Fibroblast of lung (primary cell): Measurements from ENCODE around the gene COL11A2. TPM values are rescaled to one million over a fixed set of nuclear protein-coding genes. Genes with fewer than 3 reads are reported as not detected.

Experiments used
- DNase-seq, 2 donors: peaks; one replicate each; pipeline versions ENCODE4 v3.0.0 to v3.0.0-alpha.2; 2010; ENCODE audit warnings: low read depth in 2 of 2
- H2AFZ ChIP-seq: 2 replicates; pipeline ENCODE4 v1.5.1; 2012; ENCODE audit warnings: low read length, control low read depth, inconsistent platforms
- H3K27ac ChIP-seq: 2 replicates; pipeline ENCODE4 v1.5.1; 2011; ENCODE audit warnings: low read length, control low read depth; ENCODE audit not compliant: insufficient read depth
- H3K27me3 ChIP-seq: 2 replicates; pipeline ENCODE4 v1.5.1; 2011; ENCODE audit warnings: mild to moderate bottlenecking, low read length; ENCODE audit not compliant: control insufficient read depth, insufficient read depth
- H3K36me3 ChIP-seq: 2 replicates; pipeline ENCODE4 v1.5.1; 2011; ENCODE audit warnings: low read length; ENCODE audit not compliant: control insufficient read depth, insufficient read depth
- H3K4me1 ChIP-seq: 2 replicates; pipeline ENCODE4 v1.5.1; 2011; ENCODE audit warnings: low read length; ENCODE audit not compliant: control insufficient read depth, insufficient read depth; ENCODE audit errors: extremely low read depth
- H3K4me2 ChIP-seq: 2 replicates; pipeline ENCODE4 v1.5.1; 2011; ENCODE audit warnings: low read length, control low read depth; ENCODE audit not compliant: insufficient read depth; ENCODE audit errors: extremely low read depth
- H3K4me3 ChIP-seq, 4 experiments: fragments of 200-600 bp in 1 of 4; sonication (generic) in 1 of 4; replicated peaks in 1 of 4; 2 replicates each; pipeline ENCODE4 v1.5.1; 2011 to 2016; ENCODE audit warnings: low read length in 4 of 4, low read depth in 3 of 4, mild to moderate bottlenecking in 3 of 4, control low read depth in 2 of 4, inconsistent platforms in 1 of 4, mixed read lengths in 1 of 4; ENCODE audit not compliant: insufficient read depth in 1 of 4; ENCODE audit errors: control extremely low read depth in 1 of 4
- H3K79me2 ChIP-seq: 2 replicates; pipeline ENCODE4 v1.5.1; 2012; ENCODE audit warnings: mild to moderate bottlenecking, low read length, inconsistent platforms; ENCODE audit not compliant: control insufficient read depth, insufficient read depth
- H3K9ac ChIP-seq: 2 replicates; pipeline ENCODE4 v1.5.1; 2011; ENCODE audit warnings: mild to moderate bottlenecking, low read length, control low read depth; ENCODE audit not compliant: insufficient read depth
- H3K9me3 ChIP-seq: 2 replicates; pipeline ENCODE4 v1.5.1; 2012; ENCODE audit warnings: low read depth, low read length; ENCODE audit not compliant: control insufficient read depth, insufficient read depth
- H4K20me1 ChIP-seq: 2 replicates; pipeline ENCODE4 v1.5.1; 2011; ENCODE audit warnings: low read length; ENCODE audit not compliant: control insufficient read depth, insufficient read depth; ENCODE audit errors: extremely low read depth
- EZH2 ChIP-seq: IDR thresholded peaks from 2 replicates; pipeline ENCODE4 v1.5.1; 2012; ENCODE audit warnings: low read length, control low read depth, mild to moderate bottlenecking; ENCODE audit errors: missing control alignments
- polyA plus RNA-seq, 2 donors: library from polyadenylated mRNA; depleted of rRNA in 1 of 2; stranded (reverse) in 1 of 2; unstranded in 1 of 2; fragments of >200 nt; gene quantifications; 2 replicates each; pipeline ENCODE4 v1.2.1, GENCODE V29; 2011 to 2012; ENCODE audit warnings: missing spikeins in 1 of 2
- total RNA-seq: library from RNA; depleted of rRNA; stranded (reverse); fragments of >200 nt; gene quantifications from 2 replicates; pipeline ENCODE4 v1.2.1, GENCODE V29; 2014
- TF ChIP-seq, protein P1 (sequence below), 2 donors: IDR thresholded peaks in 1 of 2; conservative IDR thresholded peaks in 1 of 2; 1 replicate in 1 of 2; 2 replicates in 1 of 2; pipeline ENCODE4 v1.5.1; 2011 to 2012; ENCODE audit warnings: low read length in 2 of 2, control low read depth in 1 of 2, inconsistent platforms in 1 of 2, low read depth in 1 of 2, mild to moderate bottlenecking in 1 of 2

The COL11A2 gene
- total and polyA plus RNA-seq, 2 donors (not counting 1 experiment from before 2014, with no cell fraction given): 0.17 TPM

- Histone ChIP-seq H3K79me2 (no peaks in the 10 kb centered on the region), H3K27ac (no peak overlapping the region), H3K27me3 (peaks cover 23% of the 10 kb centered on the region), H3K9me3 (no peaks in the 10 kb centered on the region), H3K4me3 (peak overlapping the region in 2 of 4 experiments; percentile 35 to 37), H3K4me2 (peak overlapping the region; percentile 8), H3K9ac (no peak overlapping the region), H2AFZ (no peak overlapping the region), H3K36me3 (peaks cover 13% of the 10 kb centered on the region), H3K4me1 (no peaks in the 10 kb centered on the region), H4K20me1 (no peaks in the 10 kb centered on the region)
- DNase-seq: peak in 1 of 2 donors; percentile 23
- TF ChIP-seq, protein P1, sequence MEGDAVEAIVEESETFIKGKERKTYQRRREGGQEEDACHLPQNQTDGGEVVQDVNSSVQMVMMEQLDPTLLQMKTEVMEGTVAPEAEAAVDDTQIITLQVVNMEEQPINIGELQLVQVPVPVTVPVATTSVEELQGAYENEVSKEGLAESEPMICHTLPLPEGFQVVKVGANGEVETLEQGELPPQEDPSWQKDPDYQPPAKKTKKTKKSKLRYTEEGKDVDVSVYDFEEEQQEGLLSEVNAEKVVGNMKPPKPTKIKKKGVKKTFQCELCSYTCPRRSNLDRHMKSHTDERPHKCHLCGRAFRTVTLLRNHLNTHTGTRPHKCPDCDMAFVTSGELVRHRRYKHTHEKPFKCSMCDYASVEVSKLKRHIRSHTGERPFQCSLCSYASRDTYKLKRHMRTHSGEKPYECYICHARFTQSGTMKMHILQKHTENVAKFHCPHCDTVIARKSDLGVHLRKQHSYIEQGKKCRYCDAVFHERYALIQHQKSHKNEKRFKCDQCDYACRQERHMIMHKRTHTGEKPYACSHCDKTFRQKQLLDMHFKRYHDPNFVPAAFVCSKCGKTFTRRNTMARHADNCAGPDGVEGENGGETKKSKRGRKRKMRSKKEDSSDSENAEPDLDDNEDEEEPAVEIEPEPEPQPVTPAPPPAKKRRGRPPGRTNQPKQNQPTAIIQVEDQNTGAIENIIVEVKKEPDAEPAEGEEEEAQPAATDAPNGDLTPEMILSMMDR (conservative IDR thresholded peaks at IDR 0.05 in 1 of 2, IDR thresholded peaks at IDR 0.05 in 1 of 2; ENCODE audit: low read depth in 1 of 2, low read length in 2 of 2): no peak
- TF ChIP-seq EZH2: peak; percentile 91
Measured at GRCh38 chr6:33192671-33193602, 670 bp upstream of the COL11A2 start.

- H3K9ac ChIP-seq: no peak overlapping the region
- no peak overlapping the region for H3K27ac ChIP-seq
- H3K79me2 ChIP-seq: no peaks in the 10 kb centered on the region
- H4K20me1 ChIP-seq: no peaks in the 10 kb centered on the region
- H3K4me3 ChIP-seq: no peak overlapping the region
- H2AFZ ChIP-seq: no peak overlapping the region
- H3K4me1 ChIP-seq: no peaks in the 10 kb centered on the region
- no peak overlapping the region for H3K4me2 ChIP-seq
- no peak for DNase-seq
- peaks cover 13% of the 10 kb centered on the region for H3K36me3 ChIP-seq
- H3K27me3 ChIP-seq: peaks cover 23% of the 10 kb centered on the region
- TF ChIP-seq, protein P1 (conservative IDR thresholded peaks at IDR 0.05 in 1 of 2, IDR thresholded peaks at IDR 0.05 in 1 of 2; ENCODE audit: low read depth in 1 of 2, low read length in 2 of 2): no peak
- peak; percentile 89 for TF ChIP-seq EZH2
- H3K9me3 ChIP-seq: no peaks in the 10 kb centered on the region
Measured at GRCh38 chr6:33191383-33192104, 723 bp downstream of the COL11A2 start.

DNA sequence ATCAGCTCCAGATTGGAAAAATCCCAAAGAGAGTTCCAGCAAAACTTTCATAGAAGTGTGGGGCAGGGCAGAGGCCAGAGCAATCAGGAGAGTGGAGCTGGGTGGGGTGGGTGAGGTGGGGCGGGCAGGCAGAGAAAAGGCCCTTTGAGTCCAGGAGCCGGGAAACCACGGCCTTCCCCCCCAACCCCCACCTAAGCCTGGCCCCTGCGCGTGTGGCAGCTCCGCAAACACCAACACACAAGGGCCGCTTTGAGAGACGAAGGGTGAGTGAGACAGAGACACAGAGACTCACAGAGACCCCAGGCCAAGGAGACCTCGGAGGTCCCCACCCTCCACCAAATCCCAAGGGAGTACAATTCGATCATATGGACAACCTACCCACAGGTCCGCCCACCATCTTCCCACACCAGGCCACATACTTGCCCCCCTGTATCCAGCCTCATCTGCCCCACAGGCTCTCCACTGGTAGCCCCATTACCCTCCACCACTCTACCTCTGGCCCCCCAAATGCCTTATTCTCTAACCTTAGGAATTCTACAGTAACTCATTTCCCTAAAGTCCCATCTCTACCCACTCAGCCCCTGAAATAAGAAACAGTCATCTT lies 1.7 kb downstream of the COL11A2 start:
- H3K4me2 ChIP-seq: no peak overlapping the region
- no peak overlapping the region for H3K9ac ChIP-seq
- H4K20me1 ChIP-seq: no peaks in the 10 kb centered on the region
- H3K9me3 ChIP-seq: no peaks in the 10 kb centered on the region
- no peak overlapping the region for H3K4me3 ChIP-seq
- DNase-seq: no peak
- H3K27me3 ChIP-seq: peaks cover 23% of the 10 kb centered on the region
- H3K27ac ChIP-seq: no peak overlapping the region
- H2AFZ ChIP-seq: no peak overlapping the region
- no peaks in the 10 kb centered on the region for H3K4me1 ChIP-seq
- TF ChIP-seq, protein P1 (conservative IDR thresholded peaks at IDR 0.05 in 1 of 2, IDR thresholded peaks at IDR 0.05 in 1 of 2; ENCODE audit: low read depth in 1 of 2, low read length in 2 of 2): no peak
- no peak for TF ChIP-seq EZH2
- H3K36me3 ChIP-seq: peaks cover 7% of the 10 kb centered on the region
- no peaks in the 10 kb centered on the region for H3K79me2 ChIP-seq
